GM23338 (cell line): ENCODE measurements around the gene ELN. TPM values are rescaled to one million over a fixed set of nuclear protein-coding genes. Genes with fewer than 3 reads are reported as not detected.

Source experiments
- ATAC-seq: fragments of 200-7000 bp; cut with Tn5 transposase; 3 replicates; pipeline ENCODE4 v1.9.1; 2020
- DNase-seq: peaks from one replicate; pipeline ENCODE4 v3.0.0-alpha.2; 2015; ENCODE audit warnings: low spot score
- H2AFZ ChIP-seq: fragments of 200-600 bp; sonication (generic); 2 replicates; pipeline ENCODE4 v1.8.0; 2016; ENCODE audit warnings: antibody characterized with exemption, mild to moderate bottlenecking, moderate library complexity
- H3F3A ChIP-seq: fragments of 200-600 bp; sonication (generic); replicated peaks from 2 replicates; pipeline ENCODE4 v1.8.0; 2017; ENCODE audit warnings: antibody characterized with exemption, mixed run types, low read depth
- H3K27ac ChIP-seq: fragments of 200-600 bp; sonication (generic); 2 replicates; pipeline ENCODE4 v1.6.1; 2016; ENCODE audit warnings: low read depth
- H3K27me3 ChIP-seq: fragments of 200-600 bp; sonication (generic); 2 replicates; pipeline ENCODE4 v1.8.0; 2016; ENCODE audit warnings: mild to moderate bottlenecking, mixed run types, moderate library complexity; ENCODE audit not compliant: insufficient read depth
- H3K36me3 ChIP-seq: fragments of 200-600 bp; sonication (generic); 2 replicates; pipeline ENCODE4 v1.8.0; 2016; ENCODE audit warnings: mild to moderate bottlenecking; ENCODE audit not compliant: insufficient read depth
- H3K4me1 ChIP-seq: fragments of 200-600 bp; sonication (generic); 2 replicates; pipeline ENCODE4 v1.8.0; 2016; ENCODE audit warnings: mild to moderate bottlenecking, moderate library complexity; ENCODE audit not compliant: insufficient read depth
- H3K4me2 ChIP-seq: fragments of 200-600 bp; sonication (generic); 2 replicates; pipeline ENCODE4 v1.7.1; 2017; ENCODE audit warnings: mixed run types
- H3K4me3 ChIP-seq: fragments of 200-600 bp; sonication (generic); 2 replicates; pipeline ENCODE4 v1.6.1; 2016; ENCODE audit warnings: mixed run types
- H3K79me2 ChIP-seq: fragments of 200-600 bp; sonication (generic); replicated peaks from 2 replicates; pipeline ENCODE4 v1.8.0; 2017; ENCODE audit warnings: mild to moderate bottlenecking; ENCODE audit not compliant: insufficient read depth
- H3K9me2 ChIP-seq: fragments of 200-600 bp; sonication (generic); 2 replicates; pipeline ENCODE4 v1.8.0; 2017; ENCODE audit not compliant: insufficient read depth
- H4K20me1 ChIP-seq: fragments of 200-600 bp; sonication (generic); replicated peaks from 2 replicates; pipeline ENCODE4 v1.8.0; 2017; ENCODE audit warnings: mild to moderate bottlenecking; ENCODE audit not compliant: insufficient read depth
- H3K27ac Mint-ChIP-seq: 2 replicates; pipeline ENCODE4 v1.8.0; 2020; ENCODE audit warnings: inconsistent platforms, mild to moderate bottlenecking, moderate library complexity, mixed read lengths
- H3K27me3 Mint-ChIP-seq: 3 replicates; pipeline ENCODE4 v1.8.0; 2022; ENCODE audit warnings: low read depth, mild to moderate bottlenecking, moderate library complexity, mixed read lengths, inconsistent platforms; ENCODE audit not compliant: insufficient read depth, poor library complexity
- H3K36me3 Mint-ChIP-seq: 3 replicates; pipeline ENCODE4 v1.8.0; 2021; ENCODE audit warnings: low read depth, mild to moderate bottlenecking, inconsistent platforms, moderate library complexity, mixed read lengths
- H3K4me1 Mint-ChIP-seq: 3 replicates; pipeline ENCODE4 v1.8.0; 2020; ENCODE audit warnings: mild to moderate bottlenecking, inconsistent platforms, mixed read lengths
- H3K4me3 Mint-ChIP-seq: 3 replicates; pipeline ENCODE4 v1.8.0; 2021; ENCODE audit warnings: moderate library complexity, mild to moderate bottlenecking, inconsistent platforms, mixed read lengths
- H3K9me3 Mint-ChIP-seq: 3 replicates; pipeline ENCODE4 v1.8.0; 2020; ENCODE audit warnings: moderate library complexity, mild to moderate bottlenecking, inconsistent platforms, mixed read lengths
- CREB1 ChIP-seq: fragments of 250-450 bp; sonication (Bioruptor Pico); IDR thresholded peaks from 2 replicates; pipeline ENCODE4 v1.5.0; 2020; ENCODE audit warnings: low read depth, mild to moderate bottlenecking, moderate library complexity
- ETS1 ChIP-seq: IDR thresholded peaks from 2 replicates; pipeline ENCODE4 v1.6.1; 2016; ENCODE audit warnings: antibody characterized with exemption
- EZH2 ChIP-seq: fragments of 200-600 bp; sonication (generic); IDR thresholded peaks from one replicate; pipeline ENCODE4 v1.8.0; 2017; ENCODE audit warnings: antibody characterized with exemption, mild to moderate bottlenecking, low read depth; ENCODE audit not compliant: unreplicated experiment
- EZH2phosphoT487 ChIP-seq: fragments of 200-600 bp; sonication (generic); IDR thresholded peaks from one replicate; pipeline ENCODE4 v1.8.1; 2018; ENCODE audit warnings: antibody characterized with exemption; ENCODE audit not compliant: unreplicated experiment
- JUNB ChIP-seq: IDR thresholded peaks from one replicate; pipeline ENCODE4 v1.6.1; 2016; ENCODE audit warnings: antibody characterized with exemption; ENCODE audit not compliant: unreplicated experiment
- NANOG ChIP-seq: IDR thresholded peaks from 2 replicates; pipeline ENCODE4 v1.6.1; 2016; ENCODE audit warnings: antibody characterized with exemption, borderline replicate concordance
- POLR2AphosphoS5 ChIP-seq: IDR thresholded peaks from 2 replicates; pipeline ENCODE4 v1.6.1; 2016; ENCODE audit warnings: antibody characterized with exemption, low read depth
- STAT1 ChIP-seq: IDR thresholded peaks from one replicate; pipeline ENCODE4 v1.6.1; 2016; ENCODE audit warnings: antibody characterized with exemption; ENCODE audit not compliant: unreplicated experiment
- ZNF114 ChIP-seq: fragments of 250-450 bp; sonication (Bioruptor Pico); IDR thresholded peaks from 2 replicates; pipeline ENCODE4 v1.5.0; 2020; ENCODE audit warnings: mild to moderate bottlenecking, moderate library complexity
- ZNF331 ChIP-seq: fragments of 250-450 bp; sonication (Bioruptor Pico); IDR thresholded peaks from 2 replicates; pipeline ENCODE4 v1.5.0; 2020; ENCODE audit warnings: low read depth, mild to moderate bottlenecking, moderate library complexity
- polyA plus RNA-seq: library from polyadenylated mRNA; unstranded; fragments of >200 nt; fragmentation: Nextera tagmentation; extraction: Ambion mirVana; gene quantifications from 2 replicates; pipeline ENCODE4 v1.2.1, GENCODE V29; 2016
- total RNA-seq: library from RNA; depleted of rRNA; stranded (reverse); fragments of >200 nt; shearing (Covaris generic); gene quantifications from 2 replicates; pipeline ENCODE4 v1.2.3, GENCODE V29; 2014
- TF ChIP-seq, protein P1 (sequence below): IDR thresholded peaks from one replicate; pipeline ENCODE4 v1.6.1; 2018; ENCODE audit warnings: antibody characterized with exemption; ENCODE audit not compliant: unreplicated experiment
- TF ChIP-seq, protein P2 (sequence below): fragments of 250-450 bp; sonication (Bioruptor Pico); IDR thresholded peaks from 2 replicates; pipeline ENCODE4 v1.5.0; 2020; ENCODE audit warnings: mild to moderate bottlenecking, moderate library complexity
- TF ChIP-seq, protein P3 (sequence below), 2 experiments: fragments of 200-600 bp in 1 of 2; sonication (generic) in 1 of 2; conservative IDR thresholded peaks; 2 replicates each; pipeline versions ENCODE4 v1.5.1 to v1.6.1; 2016 to 2017; ENCODE audit warnings: antibody characterized with exemption in 2 of 2, low read depth in 2 of 2, mild to moderate bottlenecking in 2 of 2, moderate library complexity in 1 of 2

ELN gene
- total and polyA plus RNA-seq, 2 experiments from 2014 or later: 1.1 to 5.6 TPM

DNA sequence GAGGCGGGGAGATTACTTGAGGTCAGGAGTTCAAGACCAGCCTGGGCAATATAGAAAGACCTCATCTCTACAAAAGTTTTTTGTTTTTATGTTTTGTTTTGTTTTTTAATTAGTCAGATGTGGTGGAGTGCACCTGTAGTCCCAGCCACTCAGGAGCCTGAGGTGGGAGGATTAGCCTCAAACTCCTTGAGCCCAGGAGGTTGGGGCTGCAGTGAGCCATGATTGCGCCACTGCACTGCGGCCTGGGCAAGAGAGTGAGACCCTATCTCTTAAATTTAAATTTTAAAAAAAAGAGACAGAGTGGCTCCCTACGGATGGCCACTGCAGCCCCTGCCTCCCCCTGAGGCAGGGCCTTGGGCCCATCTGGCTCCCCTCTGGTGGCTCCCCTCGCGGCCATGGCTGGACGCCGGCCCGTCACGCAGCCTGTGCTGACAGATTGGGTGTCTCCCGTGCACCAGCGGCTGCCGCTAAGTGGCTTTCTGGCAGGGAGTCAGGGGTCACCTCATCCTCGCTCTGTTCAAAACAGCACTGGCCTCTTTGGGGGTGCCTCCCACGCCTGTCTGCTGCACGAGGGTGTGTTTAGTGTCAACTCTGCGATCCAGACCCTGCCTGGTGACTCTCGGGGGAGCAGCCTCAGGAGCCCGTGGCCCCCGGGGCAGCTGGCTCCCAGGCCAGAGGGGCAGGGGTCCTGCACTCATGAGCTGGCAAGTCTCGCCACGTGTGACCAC lies 44.4 kb upstream of the ELN start:
- H3K4me2 ChIP-seq: no peak overlapping the region
- H3K4me1 ChIP-seq: no peaks in the 10 kb centered on the region; the same call in 1 of the 2 replicates
- ATAC-seq: no peak
- TF ChIP-seq, protein P1, sequence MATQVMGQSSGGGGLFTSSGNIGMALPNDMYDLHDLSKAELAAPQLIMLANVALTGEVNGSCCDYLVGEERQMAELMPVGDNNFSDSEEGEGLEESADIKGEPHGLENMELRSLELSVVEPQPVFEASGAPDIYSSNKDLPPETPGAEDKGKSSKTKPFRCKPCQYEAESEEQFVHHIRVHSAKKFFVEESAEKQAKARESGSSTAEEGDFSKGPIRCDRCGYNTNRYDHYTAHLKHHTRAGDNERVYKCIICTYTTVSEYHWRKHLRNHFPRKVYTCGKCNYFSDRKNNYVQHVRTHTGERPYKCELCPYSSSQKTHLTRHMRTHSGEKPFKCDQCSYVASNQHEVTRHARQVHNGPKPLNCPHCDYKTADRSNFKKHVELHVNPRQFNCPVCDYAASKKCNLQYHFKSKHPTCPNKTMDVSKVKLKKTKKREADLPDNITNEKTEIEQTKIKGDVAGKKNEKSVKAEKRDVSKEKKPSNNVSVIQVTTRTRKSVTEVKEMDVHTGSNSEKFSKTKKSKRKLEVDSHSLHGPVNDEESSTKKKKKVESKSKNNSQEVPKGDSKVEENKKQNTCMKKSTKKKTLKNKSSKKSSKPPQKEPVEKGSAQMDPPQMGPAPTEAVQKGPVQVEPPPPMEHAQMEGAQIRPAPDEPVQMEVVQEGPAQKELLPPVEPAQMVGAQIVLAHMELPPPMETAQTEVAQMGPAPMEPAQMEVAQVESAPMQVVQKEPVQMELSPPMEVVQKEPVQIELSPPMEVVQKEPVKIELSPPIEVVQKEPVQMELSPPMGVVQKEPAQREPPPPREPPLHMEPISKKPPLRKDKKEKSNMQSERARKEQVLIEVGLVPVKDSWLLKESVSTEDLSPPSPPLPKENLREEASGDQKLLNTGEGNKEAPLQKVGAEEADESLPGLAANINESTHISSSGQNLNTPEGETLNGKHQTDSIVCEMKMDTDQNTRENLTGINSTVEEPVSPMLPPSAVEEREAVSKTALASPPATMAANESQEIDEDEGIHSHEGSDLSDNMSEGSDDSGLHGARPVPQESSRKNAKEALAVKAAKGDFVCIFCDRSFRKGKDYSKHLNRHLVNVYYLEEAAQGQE: no peak
- TF ChIP-seq, protein P2, sequence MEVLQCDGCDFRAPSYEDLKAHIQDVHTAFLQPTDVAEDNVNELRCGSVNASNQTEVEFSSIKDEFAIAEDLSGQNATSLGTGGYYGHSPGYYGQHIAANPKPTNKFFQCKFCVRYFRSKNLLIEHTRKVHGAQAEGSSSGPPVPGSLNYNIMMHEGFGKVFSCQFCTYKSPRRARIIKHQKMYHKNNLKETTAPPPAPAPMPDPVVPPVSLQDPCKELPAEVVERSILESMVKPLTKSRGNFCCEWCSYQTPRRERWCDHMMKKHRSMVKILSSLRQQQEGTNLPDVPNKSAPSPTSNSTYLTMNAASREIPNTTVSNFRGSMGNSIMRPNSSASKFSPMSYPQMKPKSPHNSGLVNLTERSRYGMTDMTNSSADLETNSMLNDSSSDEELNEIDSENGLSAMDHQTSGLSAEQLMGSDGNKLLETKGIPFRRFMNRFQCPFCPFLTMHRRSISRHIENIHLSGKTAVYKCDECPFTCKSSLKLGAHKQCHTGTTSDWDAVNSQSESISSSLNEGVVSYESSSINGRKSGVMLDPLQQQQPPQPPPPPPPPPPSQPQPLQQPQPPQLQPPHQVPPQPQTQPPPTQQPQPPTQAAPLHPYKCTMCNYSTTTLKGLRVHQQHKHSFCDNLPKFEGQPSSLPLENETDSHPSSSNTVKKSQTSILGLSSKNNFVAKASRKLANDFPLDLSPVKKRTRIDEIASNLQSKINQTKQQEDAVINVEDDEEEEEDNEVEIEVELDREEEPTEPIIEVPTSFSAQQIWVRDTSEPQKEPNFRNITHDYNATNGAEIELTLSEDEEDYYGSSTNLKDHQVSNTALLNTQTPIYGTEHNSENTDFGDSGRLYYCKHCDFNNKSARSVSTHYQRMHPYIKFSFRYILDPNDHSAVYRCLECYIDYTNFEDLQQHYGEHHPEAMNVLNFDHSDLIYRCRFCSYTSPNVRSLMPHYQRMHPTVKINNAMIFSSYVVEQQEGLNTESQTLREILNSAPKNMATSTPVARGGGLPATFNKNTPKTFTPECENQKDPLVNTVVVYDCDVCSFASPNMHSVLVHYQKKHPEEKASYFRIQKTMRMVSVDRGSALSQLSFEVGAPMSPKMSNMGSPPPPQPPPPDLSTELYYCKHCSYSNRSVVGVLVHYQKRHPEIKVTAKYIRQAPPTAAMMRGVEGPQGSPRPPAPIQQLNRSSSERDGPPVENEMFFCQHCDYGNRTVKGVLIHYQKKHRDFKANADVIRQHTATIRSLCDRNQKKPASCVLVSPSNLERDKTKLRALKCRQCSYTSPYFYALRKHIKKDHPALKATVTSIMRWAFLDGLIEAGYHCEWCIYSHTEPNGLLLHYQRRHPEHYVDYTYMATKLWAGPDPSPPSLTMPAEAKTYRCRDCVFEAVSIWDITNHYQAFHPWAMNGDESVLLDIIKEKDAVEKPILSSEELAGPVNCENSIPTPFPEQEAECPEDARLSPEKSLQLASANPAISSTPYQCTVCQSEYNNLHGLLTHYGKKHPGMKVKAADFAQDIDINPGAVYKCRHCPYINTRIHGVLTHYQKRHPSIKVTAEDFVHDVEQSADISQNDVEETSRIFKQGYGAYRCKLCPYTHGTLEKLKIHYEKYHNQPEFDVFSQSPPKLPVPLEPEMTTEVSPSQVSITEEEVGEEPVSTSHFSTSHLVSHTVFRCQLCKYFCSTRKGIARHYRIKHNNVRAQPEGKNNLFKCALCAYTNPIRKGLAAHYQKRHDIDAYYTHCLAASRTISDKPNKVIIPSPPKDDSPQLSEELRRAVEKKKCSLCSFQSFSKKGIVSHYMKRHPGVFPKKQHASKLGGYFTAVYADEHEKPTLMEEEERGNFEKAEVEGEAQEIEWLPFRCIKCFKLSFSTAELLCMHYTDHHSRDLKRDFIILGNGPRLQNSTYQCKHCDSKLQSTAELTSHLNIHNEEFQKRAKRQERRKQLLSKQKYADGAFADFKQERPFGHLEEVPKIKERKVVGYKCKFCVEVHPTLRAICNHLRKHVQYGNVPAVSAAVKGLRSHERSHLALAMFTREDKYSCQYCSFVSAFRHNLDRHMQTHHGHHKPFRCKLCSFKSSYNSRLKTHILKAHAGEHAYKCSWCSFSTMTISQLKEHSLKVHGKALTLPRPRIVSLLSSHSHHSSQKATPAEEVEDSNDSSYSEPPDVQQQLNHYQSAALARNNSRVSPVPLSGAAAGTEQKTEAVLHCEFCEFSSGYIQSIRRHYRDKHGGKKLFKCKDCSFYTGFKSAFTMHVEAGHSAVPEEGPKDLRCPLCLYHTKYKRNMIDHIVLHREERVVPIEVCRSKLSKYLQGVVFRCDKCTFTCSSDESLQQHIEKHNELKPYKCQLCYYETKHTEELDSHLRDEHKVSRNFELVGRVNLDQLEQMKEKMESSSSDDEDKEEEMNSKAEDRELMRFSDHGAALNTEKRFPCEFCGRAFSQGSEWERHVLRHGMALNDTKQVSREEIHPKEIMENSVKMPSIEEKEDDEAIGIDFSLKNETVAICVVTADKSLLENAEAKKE (CRISPR knock-in tag): no peak
- TF ChIP-seq, protein P3, sequence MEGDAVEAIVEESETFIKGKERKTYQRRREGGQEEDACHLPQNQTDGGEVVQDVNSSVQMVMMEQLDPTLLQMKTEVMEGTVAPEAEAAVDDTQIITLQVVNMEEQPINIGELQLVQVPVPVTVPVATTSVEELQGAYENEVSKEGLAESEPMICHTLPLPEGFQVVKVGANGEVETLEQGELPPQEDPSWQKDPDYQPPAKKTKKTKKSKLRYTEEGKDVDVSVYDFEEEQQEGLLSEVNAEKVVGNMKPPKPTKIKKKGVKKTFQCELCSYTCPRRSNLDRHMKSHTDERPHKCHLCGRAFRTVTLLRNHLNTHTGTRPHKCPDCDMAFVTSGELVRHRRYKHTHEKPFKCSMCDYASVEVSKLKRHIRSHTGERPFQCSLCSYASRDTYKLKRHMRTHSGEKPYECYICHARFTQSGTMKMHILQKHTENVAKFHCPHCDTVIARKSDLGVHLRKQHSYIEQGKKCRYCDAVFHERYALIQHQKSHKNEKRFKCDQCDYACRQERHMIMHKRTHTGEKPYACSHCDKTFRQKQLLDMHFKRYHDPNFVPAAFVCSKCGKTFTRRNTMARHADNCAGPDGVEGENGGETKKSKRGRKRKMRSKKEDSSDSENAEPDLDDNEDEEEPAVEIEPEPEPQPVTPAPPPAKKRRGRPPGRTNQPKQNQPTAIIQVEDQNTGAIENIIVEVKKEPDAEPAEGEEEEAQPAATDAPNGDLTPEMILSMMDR (conservative IDR thresholded peaks at IDR 0.05; ENCODE audit: low read depth in 2 of 2): no peak
- no peak for TF ChIP-seq ETS1
- no peak for TF ChIP-seq JUNB
- no peak for TF ChIP-seq ZNF331 (CRISPR knock-in tag)
- no peak for TF ChIP-seq CREB1 (CRISPR knock-in tag)
- no peak for TF ChIP-seq EZH2
- no peak for TF ChIP-seq POLR2AphosphoS5
- no peak for TF ChIP-seq EZH2phosphoT487
- no peak for TF ChIP-seq STAT1
- no peak for TF ChIP-seq NANOG
- no peak for TF ChIP-seq ZNF114 (CRISPR knock-in tag)
- Mint-ChIP-seq H3K4me3 (no peak overlapping the region), H3K9me3 (no peaks in the 10 kb centered on the region), H3K4me1 (no peaks in the 10 kb centered on the region; the same call in 2 of the 3 replicates), H3K36me3 (no peaks in the 10 kb centered on the region), H3K27ac (no peak overlapping the region), H3K27me3 (peaks cover 5% of the 10 kb centered on the region)
- H3K27ac ChIP-seq: no peak overlapping the region
- no peaks in the 10 kb centered on the region for H4K20me1 ChIP-seq
- no peak overlapping the region for H2AFZ ChIP-seq
- no peaks in the 10 kb centered on the region for H3K79me2 ChIP-seq
- H3K9me2 ChIP-seq: no peaks in the 10 kb centered on the region
- H3F3A ChIP-seq: no peaks in the 10 kb centered on the region
- no peaks in the 10 kb centered on the region for H3K36me3 ChIP-seq
- no peaks in the 10 kb centered on the region for H3K27me3 ChIP-seq
- no peak overlapping the region for H3K4me3 ChIP-seq
- DNase-seq: no peak
